D721Med (cell line): ENCODE measurements around the gene MRPS31.
"Not testable (repeated sequence)": the region's sequence is repeated elsewhere in the genome, so short reads cannot be mapped to it uniquely, and the experiment has no call there.

ENCODE experiments used
- DNase-seq: peaks from one replicate; pipeline ENCODE4 v3.0.0; 2011; ENCODE audit warnings: low spot score; ENCODE audit not compliant: insufficient read length
- FAIRE-seq: peaks from 2 replicates; lab custom pipeline; 2011; peaks lifted over from hg19 to GRCh38; lab: Jason Lieb, UNC
- CTCF ChIP-seq: IDR thresholded peaks from 2 replicates; pipeline ENCODE4 v1.5.1; 2012; ENCODE audit warnings: mild to moderate bottlenecking, control low read depth; ENCODE audit not compliant: insufficient read depth; ENCODE audit errors: missing control alignments

MRPS31 gene

GRCh38 chr13:40762849-40763248 lies 8.1 kb downstream of the MRPS31 start:
- no peak for TF ChIP-seq CTCF
- FAIRE-seq = no peak
- no peak for DNase-seq

- no peak for TF ChIP-seq CTCF
- no peak for DNase-seq
- no peak for FAIRE-seq
Measured at GRCh38 chr13:40758811-40759210, 12.2 kb downstream of the MRPS31 start.

- FAIRE-seq (no peak), DNase-seq (no peak)
- no peak for TF ChIP-seq CTCF
Measured at GRCh38 chr13:40756042-40756441, 14.9 kb downstream of the MRPS31 start.

GRCh38 chr13:40755082-40755700 lies 15.8 kb downstream of the MRPS31 start:
- FAIRE-seq (no peak), DNase-seq (no peak)
- no peak for TF ChIP-seq CTCF

GRCh38 chr13:40749327-40749726 lies 21.7 kb downstream of the MRPS31 start:
- no peak for DNase-seq
- no peak for FAIRE-seq
- TF ChIP-seq CTCF = no peak

GRCh38 chr13:40735232-40735548 lies 35.8 kb downstream of the MRPS31 start:
- DNase-seq, FAIRE-seq: not testable (repeated sequence)

- FAIRE-seq, DNase-seq: not testable (repeated sequence)
Measured at GRCh38 chr13:40734536-40735231, 36.3 kb downstream of the MRPS31 start.

- FAIRE-seq (no peak), DNase-seq (no peak)
- TF ChIP-seq CTCF = no peak
Measured at GRCh38 chr13:40732658-40733057, 38.3 kb downstream of the MRPS31 start.
